ENCODE results near the gene CKAP2L. TPM values are rescaled to one million over a fixed set of nuclear protein-coding genes. Genes with fewer than 3 reads are reported as not detected.

Gene CKAP2L
- total and polyA plus RNA-seq, 9 of the 15 experiments (the other 6 are each of a cell fraction or from before 2014, with no cell fraction given) = 10.4 to 21.9 (median 14.2) TPM

DNA sequence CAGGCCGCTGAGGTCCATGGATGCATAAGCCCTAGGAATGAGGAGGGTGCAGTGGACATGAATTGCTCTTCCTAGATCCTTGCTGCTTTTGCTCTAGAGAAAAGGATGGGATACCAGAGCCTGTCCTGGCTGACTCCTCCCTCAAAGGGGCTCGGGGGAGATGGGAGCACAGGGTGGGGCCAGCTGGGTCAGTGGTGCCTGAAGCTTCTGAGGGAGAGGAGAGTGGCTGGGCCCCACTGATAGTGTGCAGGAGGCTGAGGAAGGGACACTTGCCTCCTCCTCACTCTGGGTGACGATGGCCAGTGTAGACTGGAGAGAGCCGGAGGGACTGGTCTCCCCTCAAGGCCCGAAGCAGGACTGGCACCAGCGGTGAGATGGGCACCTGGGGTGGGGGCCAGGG, 43.6 kb downstream of the CKAP2L start, which contains the start of gene NT5DC4 (continued):
- TF ChIP-seq SP2 (IDR thresholded peaks at IDR 0.05; ENCODE audit: extremely low read depth, low read depth, low read length, poor library complexity, severe bottlenecking) = no peak
- TF ChIP-seq, protein P1, sequence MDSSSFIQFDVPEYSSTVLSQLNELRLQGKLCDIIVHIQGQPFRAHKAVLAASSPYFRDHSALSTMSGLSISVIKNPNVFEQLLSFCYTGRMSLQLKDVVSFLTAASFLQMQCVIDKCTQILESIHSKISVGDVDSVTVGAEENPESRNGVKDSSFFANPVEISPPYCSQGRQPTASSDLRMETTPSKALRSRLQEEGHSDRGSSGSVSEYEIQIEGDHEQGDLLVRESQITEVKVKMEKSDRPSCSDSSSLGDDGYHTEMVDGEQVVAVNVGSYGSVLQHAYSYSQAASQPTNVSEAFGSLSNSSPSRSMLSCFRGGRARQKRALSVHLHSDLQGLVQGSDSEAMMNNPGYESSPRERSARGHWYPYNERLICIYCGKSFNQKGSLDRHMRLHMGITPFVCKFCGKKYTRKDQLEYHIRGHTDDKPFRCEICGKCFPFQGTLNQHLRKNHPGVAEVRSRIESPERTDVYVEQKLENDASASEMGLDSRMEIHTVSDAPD (CRISPR knock-in tag; IDR thresholded peaks at IDR 0.05) = no peak
- TF ChIP-seq, protein P2, sequence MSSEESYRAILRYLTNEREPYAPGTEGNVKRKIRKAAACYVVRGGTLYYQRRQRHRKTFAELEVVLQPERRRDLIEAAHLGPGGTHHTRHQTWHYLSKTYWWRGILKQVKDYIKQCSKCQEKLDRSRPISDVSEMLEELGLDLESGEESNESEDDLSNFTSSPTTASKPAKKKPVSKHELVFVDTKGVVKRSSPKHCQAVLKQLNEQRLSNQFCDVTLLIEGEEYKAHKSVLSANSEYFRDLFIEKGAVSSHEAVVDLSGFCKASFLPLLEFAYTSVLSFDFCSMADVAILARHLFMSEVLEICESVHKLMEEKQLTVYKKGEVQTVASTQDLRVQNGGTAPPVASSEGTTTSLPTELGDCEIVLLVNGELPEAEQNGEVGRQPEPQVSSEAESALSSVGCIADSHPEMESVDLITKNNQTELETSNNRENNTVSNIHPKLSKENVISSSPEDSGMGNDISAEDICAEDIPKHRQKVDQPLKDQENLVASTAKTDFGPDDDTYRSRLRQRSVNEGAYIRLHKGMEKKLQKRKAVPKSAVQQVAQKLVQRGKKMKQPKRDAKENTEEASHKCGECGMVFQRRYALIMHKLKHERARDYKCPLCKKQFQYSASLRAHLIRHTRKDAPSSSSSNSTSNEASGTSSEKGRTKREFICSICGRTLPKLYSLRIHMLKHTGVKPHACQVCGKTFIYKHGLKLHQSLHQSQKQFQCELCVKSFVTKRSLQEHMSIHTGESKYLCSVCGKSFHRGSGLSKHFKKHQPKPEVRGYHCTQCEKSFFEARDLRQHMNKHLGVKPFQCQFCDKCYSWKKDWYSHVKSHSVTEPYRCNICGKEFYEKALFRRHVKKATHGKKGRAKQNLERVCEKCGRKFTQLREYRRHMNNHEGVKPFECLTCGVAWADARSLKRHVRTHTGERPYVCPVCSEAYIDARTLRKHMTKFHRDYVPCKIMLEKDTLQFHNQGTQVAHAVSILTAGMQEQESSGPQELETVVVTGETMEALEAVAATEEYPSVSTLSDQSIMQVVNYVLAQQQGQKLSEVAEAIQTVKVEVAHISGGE (CRISPR knock-in tag; IDR thresholded peaks at IDR 0.05) = no peak
- no peak for TF ChIP-seq HOXB6 (CRISPR knock-in tag; IDR thresholded peaks at IDR 0.05; ENCODE audit: borderline replicate concordance)
- no peak for TF ChIP-seq RBM39 (optimal IDR thresholded peaks at IDR 0.05; ENCODE audit: low read depth, low read length)
- TF ChIP-seq, protein P3, sequence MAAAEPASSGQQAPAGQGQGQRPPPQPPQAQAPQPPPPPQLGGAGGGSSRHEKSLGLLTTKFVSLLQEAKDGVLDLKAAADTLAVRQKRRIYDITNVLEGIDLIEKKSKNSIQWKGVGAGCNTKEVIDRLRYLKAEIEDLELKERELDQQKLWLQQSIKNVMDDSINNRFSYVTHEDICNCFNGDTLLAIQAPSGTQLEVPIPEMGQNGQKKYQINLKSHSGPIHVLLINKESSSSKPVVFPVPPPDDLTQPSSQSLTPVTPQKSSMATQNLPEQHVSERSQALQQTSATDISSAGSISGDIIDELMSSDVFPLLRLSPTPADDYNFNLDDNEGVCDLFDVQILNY (CRISPR knock-in tag; IDR thresholded peaks at IDR 0.05) = no peak
- no peak for TF ChIP-seq ELF1 (tag; IDR thresholded peaks at IDR 0.05)
- TF ChIP-seq, protein P4, sequence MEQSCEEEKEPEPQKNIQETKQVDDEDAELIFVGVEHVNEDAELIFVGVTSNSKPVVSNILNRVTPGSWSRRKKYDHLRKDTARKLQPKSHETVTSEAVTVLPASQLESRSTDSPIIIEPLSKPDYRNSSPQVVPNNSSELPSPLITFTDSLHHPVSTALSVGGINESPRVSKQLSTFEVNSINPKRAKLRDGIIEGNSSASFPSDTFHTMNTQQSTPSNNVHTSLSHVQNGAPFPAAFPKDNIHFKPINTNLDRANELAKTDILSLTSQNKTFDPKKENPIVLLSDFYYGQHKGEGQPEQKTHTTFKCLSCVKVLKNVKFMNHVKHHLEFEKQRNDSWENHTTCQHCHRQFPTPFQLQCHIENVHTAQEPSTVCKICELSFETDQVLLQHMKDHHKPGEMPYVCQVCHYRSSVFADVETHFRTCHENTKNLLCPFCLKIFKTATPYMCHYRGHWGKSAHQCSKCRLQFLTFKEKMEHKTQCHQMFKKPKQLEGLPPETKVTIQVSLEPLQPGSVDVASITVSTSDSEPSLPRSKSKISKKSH (CRISPR knock-in tag; IDR thresholded peaks at IDR 0.05) = no peak
- TF ChIP-seq, protein P5, sequence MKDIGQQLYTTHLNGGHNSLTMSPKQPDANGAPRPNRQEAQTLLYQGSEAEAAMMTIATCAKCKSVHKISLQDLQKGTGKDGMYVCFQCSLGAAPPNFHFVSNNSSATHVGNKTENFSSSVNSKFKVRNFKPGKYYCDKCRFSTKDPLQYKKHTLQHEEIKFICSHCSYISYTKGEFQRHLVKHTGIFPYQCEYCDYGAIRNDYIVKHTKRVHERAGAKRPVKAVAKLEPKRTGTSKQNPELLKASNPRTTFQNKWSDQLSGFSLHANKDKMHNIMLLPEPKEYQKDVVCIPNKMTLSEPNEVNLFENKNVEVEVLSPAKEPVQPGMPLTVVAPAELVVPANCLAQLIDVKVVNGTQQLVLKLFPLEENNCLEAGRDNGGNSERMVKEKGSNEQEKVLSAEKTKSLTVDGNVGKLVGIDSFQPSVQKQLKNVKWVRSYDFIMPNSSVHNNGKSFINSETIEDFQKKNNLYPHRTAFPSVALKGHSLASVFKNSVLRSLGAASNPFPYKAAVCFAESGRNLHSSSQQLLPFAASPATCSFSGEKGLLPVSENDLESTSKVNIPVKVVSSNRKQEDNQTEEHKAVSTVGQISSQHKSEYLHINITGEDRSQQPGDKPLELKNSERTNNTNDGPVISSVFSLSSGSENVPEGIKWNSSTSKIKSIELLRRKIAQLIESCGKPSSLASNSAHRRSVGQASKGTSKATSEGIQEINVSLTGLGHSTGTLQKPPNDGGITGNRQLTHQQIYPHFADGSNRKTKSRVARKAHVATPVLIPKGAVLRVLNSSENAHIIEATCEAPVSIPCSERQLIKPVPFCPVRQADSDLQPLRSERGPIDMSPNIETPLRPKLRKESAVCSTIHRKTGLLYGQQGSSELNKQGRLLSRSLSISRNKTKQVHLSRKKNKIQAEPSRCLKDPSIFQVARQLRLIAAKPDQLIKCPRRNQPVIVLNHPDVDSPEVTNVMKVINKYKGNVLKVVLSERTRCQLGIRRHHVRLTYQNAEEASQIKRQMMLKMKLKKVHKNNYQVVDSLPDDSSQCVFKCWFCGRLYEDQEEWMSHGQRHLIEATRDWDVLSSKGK (CRISPR knock-in tag; IDR thresholded peaks at IDR 0.05) = no peak
- TF ChIP-seq, protein P6, sequence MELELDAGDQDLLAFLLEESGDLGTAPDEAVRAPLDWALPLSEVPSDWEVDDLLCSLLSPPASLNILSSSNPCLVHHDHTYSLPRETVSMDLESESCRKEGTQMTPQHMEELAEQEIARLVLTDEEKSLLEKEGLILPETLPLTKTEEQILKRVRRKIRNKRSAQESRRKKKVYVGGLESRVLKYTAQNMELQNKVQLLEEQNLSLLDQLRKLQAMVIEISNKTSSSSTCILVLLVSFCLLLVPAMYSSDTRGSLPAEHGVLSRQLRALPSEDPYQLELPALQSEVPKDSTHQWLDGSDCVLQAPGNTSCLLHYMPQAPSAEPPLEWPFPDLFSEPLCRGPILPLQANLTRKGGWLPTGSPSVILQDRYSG (tag; conservative IDR thresholded peaks at IDR 0.05; ENCODE audit: low read depth) = no peak
- TF ChIP-seq CTBP1 (IDR thresholded peaks at IDR 0.05; ENCODE audit: borderline replicate concordance) = no peak
